ENCODE results near the gene SGCA.

DNA sequence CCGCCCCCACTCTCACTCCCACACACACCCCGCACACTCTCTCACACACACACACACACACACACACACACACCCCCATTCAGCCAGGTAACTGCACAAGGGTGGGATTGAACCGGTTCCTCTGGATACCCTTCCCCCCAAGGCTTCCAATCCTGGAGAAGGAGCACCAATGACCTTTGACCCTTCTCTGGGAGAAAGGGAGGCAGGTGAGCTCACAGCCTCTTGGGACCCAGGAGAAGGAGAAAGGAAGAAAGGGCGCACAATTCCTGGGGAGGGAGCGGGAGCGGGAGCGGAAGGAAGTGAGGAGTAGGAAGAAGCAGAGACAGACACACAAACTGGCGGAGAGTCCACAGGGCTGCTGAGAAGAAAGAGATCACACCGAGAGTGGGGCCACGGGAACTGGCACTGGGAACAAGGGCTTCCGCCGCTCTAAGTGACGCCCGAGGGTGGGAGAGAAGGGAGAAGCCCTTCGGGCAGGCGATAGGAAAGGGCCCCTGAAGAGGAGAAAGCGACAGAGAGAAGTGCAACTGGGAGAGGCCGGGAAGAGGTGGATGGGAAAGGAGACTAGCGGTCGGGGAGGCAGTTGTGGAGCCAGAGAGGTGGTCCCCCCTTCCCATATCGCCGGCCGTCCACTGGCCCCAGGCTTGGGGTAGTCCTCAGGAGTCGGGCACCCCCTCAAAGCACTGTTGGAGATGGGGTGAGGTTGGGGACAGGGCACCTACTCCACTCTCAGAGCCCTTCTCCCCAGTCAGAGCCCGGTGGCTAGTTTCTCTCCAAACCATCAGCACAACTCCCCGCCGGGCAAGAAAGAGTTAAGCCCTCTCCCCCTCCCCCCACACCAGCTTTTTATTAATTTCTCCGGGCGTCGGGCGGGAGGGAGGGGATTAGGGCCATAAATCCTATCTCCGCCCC is 37.1 kb upstream of the SGCA start:
- no peak for TF ChIP-seq POLR2AphosphoS5 (IDR thresholded peaks at IDR 0.05)
- no peak for TF ChIP-seq EP300 (IDR thresholded peaks at IDR 0.05)
